ENCODE data around the gene MYO5A. TPM values are rescaled to one million over a fixed set of nuclear protein-coding genes. Genes with fewer than 3 reads are reported as not detected.
A peak's percentile ranks its signal among the peaks of the same experiment; 100 is the strongest.
"Not testable (repeated sequence)": the region's sequence is repeated elsewhere in the genome, so short reads cannot be mapped to it uniquely, and the experiment has no call there.

MYO5A gene
- total RNA-seq, 1 donor, result 54.3 TPM

- TF ChIP-seq, protein P1, sequence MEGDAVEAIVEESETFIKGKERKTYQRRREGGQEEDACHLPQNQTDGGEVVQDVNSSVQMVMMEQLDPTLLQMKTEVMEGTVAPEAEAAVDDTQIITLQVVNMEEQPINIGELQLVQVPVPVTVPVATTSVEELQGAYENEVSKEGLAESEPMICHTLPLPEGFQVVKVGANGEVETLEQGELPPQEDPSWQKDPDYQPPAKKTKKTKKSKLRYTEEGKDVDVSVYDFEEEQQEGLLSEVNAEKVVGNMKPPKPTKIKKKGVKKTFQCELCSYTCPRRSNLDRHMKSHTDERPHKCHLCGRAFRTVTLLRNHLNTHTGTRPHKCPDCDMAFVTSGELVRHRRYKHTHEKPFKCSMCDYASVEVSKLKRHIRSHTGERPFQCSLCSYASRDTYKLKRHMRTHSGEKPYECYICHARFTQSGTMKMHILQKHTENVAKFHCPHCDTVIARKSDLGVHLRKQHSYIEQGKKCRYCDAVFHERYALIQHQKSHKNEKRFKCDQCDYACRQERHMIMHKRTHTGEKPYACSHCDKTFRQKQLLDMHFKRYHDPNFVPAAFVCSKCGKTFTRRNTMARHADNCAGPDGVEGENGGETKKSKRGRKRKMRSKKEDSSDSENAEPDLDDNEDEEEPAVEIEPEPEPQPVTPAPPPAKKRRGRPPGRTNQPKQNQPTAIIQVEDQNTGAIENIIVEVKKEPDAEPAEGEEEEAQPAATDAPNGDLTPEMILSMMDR (IDR thresholded peaks at IDR 0.05; ENCODE audit: extremely low read depth, low read depth, low read length), result no peak
- H3K36me3 ChIP-seq (ENCODE audit: insufficient read depth, low read length), result no peaks in the 10 kb centered on the region
- no peak overlapping the region for H3K4me3 ChIP-seq (ENCODE audit: insufficient read depth, low read length)
- peaks cover 3% of the 10 kb centered on the region for H3K27me3 ChIP-seq (ENCODE audit: insufficient read depth, low read length)
- no peak overlapping the region for H3K27ac ChIP-seq (ENCODE audit: low read depth, low read length)
- no peaks in the 10 kb centered on the region for H3K9me3 ChIP-seq (ENCODE audit: low read depth, low read length)
- no peak for DNase-seq (ENCODE audit: insufficient read length, low spot score, missing footprints)
- no peaks in the 10 kb centered on the region for H4K20me1 ChIP-seq (ENCODE audit: insufficient read depth, low read length)
- H3K4me2 ChIP-seq (ENCODE audit: insufficient read depth, low read length), result no peak overlapping the region
- no peak overlapping the region for H2AFZ ChIP-seq (ENCODE audit: low read length)
- H3K79me2 ChIP-seq (ENCODE audit: insufficient read depth, low read length), result no peaks in the 10 kb centered on the region
- no peaks in the 10 kb centered on the region for H3K4me1 ChIP-seq (ENCODE audit: insufficient read depth, low read length)
These were observed 241.6 kb downstream of the MYO5A start for GRCh38 chr15:52287114-52287513.

GRCh38 chr15:52285941-52286340, 242.7 kb downstream of the MYO5A start:
- H3K4me2 ChIP-seq (ENCODE audit: insufficient read depth, low read length); H2AFZ ChIP-seq (ENCODE audit: low read length); DNase-seq (ENCODE audit: insufficient read length, low spot score, missing footprints); H3K9me3 ChIP-seq (ENCODE audit: low read depth, low read length); H3K79me2 ChIP-seq (ENCODE audit: insufficient read depth, low read length); H3K27me3 ChIP-seq (ENCODE audit: insufficient read depth, low read length); H3K4me1 ChIP-seq (ENCODE audit: insufficient read depth, low read length); H3K27ac ChIP-seq (ENCODE audit: low read depth, low read length); H4K20me1 ChIP-seq (ENCODE audit: insufficient read depth, low read length); H3K36me3 ChIP-seq (ENCODE audit: insufficient read depth, low read length); H3K4me3 ChIP-seq (ENCODE audit: insufficient read depth, low read length): not testable (repeated sequence)

- Histone ChIP-seq H3K4me3 (ENCODE audit: insufficient read depth, low read length) (no peak overlapping the region), H2AFZ (ENCODE audit: low read length) (no peak overlapping the region), H3K79me2 (ENCODE audit: insufficient read depth, low read length) (no peaks in the 10 kb centered on the region), H3K4me2 (ENCODE audit: insufficient read depth, low read length) (no peak overlapping the region), H3K27ac (ENCODE audit: low read depth, low read length) (no peak overlapping the region), H4K20me1 (ENCODE audit: insufficient read depth, low read length) (no peaks in the 10 kb centered on the region), H3K9me3 (ENCODE audit: low read depth, low read length) (no peaks in the 10 kb centered on the region), H3K27me3 (ENCODE audit: insufficient read depth, low read length) (peaks cover 17% of the 10 kb centered on the region), H3K36me3 (ENCODE audit: insufficient read depth, low read length) (no peaks in the 10 kb centered on the region), H3K4me1 (ENCODE audit: insufficient read depth, low read length) (no peaks in the 10 kb centered on the region)
- DNase-seq (ENCODE audit: insufficient read length, low spot score, missing footprints), result peak; percentile 79
- TF ChIP-seq, protein P1 (IDR thresholded peaks at IDR 0.05; ENCODE audit: extremely low read depth, low read depth, low read length), result no peak
These were observed 244.5 kb downstream of the MYO5A start for GRCh38 chr15:52284164-52284563.

- Histone ChIP-seq H2AFZ (ENCODE audit: low read length) (no peak overlapping the region), H3K79me2 (ENCODE audit: insufficient read depth, low read length) (no peaks in the 10 kb centered on the region), H4K20me1 (ENCODE audit: insufficient read depth, low read length) (no peaks in the 10 kb centered on the region), H3K4me2 (ENCODE audit: insufficient read depth, low read length) (no peak overlapping the region), H3K36me3 (ENCODE audit: insufficient read depth, low read length) (no peaks in the 10 kb centered on the region), H3K4me3 (ENCODE audit: insufficient read depth, low read length) (no peak overlapping the region), H3K27me3 (ENCODE audit: insufficient read depth, low read length) (peaks cover 15% of the 10 kb centered on the region), H3K9me3 (ENCODE audit: low read depth, low read length) (no peaks in the 10 kb centered on the region), H3K4me1 (ENCODE audit: insufficient read depth, low read length) (no peaks in the 10 kb centered on the region), H3K27ac (ENCODE audit: low read depth, low read length) (no peak overlapping the region)
- TF ChIP-seq, protein P1 (IDR thresholded peaks at IDR 0.05; ENCODE audit: extremely low read depth, low read depth, low read length), result no peak
- DNase-seq (ENCODE audit: insufficient read length, low spot score, missing footprints), result no peak
These were observed 245.4 kb downstream of the MYO5A start for GRCh38 chr15:52283281-52283680.
